NCI-H748 (cell line): ENCODE measurements around the gene KRT6A.
A peak's percentile ranks its signal among the peaks of the same experiment; 100 is the strongest.
"Not testable (repeated sequence)": the region's sequence is repeated elsewhere in the genome, so short reads cannot be mapped to it uniquely, and the experiment has no call there.

Experiments
- DNase-seq: peaks from one replicate; lab custom pipeline; 2025; ENCODE audit not compliant: unreplicated experiment; lab: John Stamatoyannopoulos, UW

The KRT6A gene

GRCh38 chr12:52502877-52503276 is 9.8 kb upstream of the KRT6A start:
- no peak for DNase-seq

- DNase-seq = no peak
Measured at GRCh38 chr12:52501490-52501889, 8.4 kb upstream of the KRT6A start.

GRCh38 chr12:52500574-52500973 is 7.5 kb upstream of the KRT6A start:
- DNase-seq = peak; percentile 80

GRCh38 chr12:52499806-52500560 is 6.9 kb upstream of the KRT6A start:
- DNase-seq = peak; percentile 28

- no peak for DNase-seq
Measured at GRCh38 chr12:52498946-52499345, 5.9 kb upstream of the KRT6A start.

GRCh38 chr12:52497975-52498374 is 4.9 kb upstream of the KRT6A start:
- DNase-seq = no peak

GRCh38 chr12:52496590-52497071 is 3.6 kb upstream of the KRT6A start:
- no peak for DNase-seq

- DNase-seq = peak; percentile 75
Measured at GRCh38 chr12:52496054-52496453, 3.0 kb upstream of the KRT6A start.

GRCh38 chr12:52495389-52495788 is 2.3 kb upstream of the KRT6A start:
- DNase-seq = peak; percentile 89

- no peak for DNase-seq
Measured at GRCh38 chr12:52494518-52494917, 1.5 kb upstream of the KRT6A start.

GRCh38 chr12:52494100-52494499 is 1.0 kb upstream of the KRT6A start:
- DNase-seq = no peak

- not testable (repeated sequence) for DNase-seq
Measured at GRCh38 chr12:52492405-52492804, 652 bp downstream of the KRT6A start.

- not testable (repeated sequence) for DNase-seq
Measured at GRCh38 chr12:52491495-52491894, 1.6 kb downstream of the KRT6A start.

- DNase-seq = no peak
Measured at GRCh38 chr12:52488736-52489135, 4.3 kb downstream of the KRT6A start.

GRCh38 chr12:52487744-52488443 is 5.2 kb downstream of the KRT6A start:
- not testable (repeated sequence) for DNase-seq

GRCh38 chr12:52487211-52487610 is 5.8 kb downstream of the KRT6A start:
- no peak for DNase-seq

- DNase-seq = no peak
Measured at GRCh38 chr12:52486166-52487105, 6.6 kb downstream of the KRT6A start.

GRCh38 chr12:52480073-52480472 is 13.0 kb downstream of the KRT6A start:
- no peak for DNase-seq

- DNase-seq = no peak
Measured at GRCh38 chr12:52477651-52478050, 15.4 kb downstream of the KRT6A start.

- no peak for DNase-seq
Measured at GRCh38 chr12:52474212-52474611, 18.8 kb downstream of the KRT6A start.

- no peak for DNase-seq
Measured at GRCh38 chr12:52473768-52474167, 19.3 kb downstream of the KRT6A start, which contains the start of gene KRT6C. TSS of gene KRT6C (minus strand) at chr12:52473805. CDS start at chr12:52473737, 68 bp downstream.
